Raji (cell line): ENCODE results near the gene CABP4.

ENCODE experiments used
- POLR2A ChIP-seq: IDR thresholded peaks from 2 replicates; pipeline ENCODE4 v1.6.1; 2011; ENCODE audit warnings: low read depth, low read length, control low read depth; ENCODE audit not compliant: insufficient read depth

Gene CABP4

DNA sequence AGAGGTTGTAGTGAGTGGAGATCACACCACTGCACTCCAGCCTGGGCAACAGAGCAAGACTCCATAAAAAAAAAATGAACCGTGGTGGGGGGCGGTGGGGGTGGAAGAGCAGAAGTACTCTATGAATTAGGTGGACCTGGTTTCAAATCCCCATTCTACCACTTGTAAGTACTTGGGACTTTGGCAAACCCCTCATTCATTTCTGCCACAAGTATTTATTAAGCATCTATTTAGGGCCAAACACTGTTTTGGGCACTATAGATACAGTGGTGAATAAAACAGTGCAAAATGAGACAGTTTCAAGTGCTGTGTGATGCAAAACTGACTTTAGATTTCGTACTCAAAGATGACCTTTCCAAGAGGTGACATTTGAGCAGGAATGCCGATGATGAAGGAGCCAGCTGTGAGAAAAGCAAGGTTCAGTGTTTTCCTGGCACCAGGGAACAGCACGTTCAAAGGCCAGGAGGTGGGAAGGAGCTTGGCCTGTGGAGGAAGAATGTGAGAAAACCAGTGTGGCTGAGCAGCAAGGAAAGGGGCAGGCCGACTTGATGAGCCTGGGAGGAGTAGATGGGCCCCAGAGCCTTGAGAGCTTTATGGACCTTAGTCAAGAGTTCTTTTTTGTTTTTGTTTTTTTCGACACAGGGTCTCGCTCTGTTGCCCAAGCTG lies 15.3 kb downstream of the CABP4 start:
- TF ChIP-seq POLR2A: no peak

- TF ChIP-seq POLR2A: no peak
These were observed 17.7 kb downstream of the CABP4 start for GRCh38 chr11:67472882-67473281.

DNA sequence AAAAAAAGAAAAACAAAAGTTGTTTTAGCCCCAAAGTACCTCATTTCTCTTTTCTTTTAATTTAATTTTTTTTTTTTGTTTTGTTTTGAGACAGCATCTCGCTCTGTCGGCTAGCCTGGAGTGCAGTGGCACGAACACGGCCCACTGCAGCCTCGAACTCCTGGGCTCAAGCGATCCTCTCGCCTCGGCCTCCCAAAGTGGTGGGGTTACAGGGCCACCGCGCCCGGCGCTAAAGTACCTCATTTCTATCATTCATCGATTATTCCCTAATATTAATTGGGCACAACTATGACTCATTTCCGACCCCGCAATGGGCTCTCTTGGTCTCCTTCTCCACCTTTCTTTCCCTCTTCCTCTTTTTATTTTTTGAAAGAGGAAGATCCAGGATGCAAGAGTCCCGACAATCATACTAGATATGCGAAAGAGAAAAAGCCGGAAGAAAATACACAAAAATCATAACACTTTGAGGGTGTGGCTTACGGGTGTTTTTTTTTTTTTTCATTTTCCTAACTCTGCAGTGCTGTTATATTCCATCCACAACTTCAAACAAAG lies 27.2 kb downstream of the CABP4 start:
- TF ChIP-seq POLR2A: no peak

DNA sequence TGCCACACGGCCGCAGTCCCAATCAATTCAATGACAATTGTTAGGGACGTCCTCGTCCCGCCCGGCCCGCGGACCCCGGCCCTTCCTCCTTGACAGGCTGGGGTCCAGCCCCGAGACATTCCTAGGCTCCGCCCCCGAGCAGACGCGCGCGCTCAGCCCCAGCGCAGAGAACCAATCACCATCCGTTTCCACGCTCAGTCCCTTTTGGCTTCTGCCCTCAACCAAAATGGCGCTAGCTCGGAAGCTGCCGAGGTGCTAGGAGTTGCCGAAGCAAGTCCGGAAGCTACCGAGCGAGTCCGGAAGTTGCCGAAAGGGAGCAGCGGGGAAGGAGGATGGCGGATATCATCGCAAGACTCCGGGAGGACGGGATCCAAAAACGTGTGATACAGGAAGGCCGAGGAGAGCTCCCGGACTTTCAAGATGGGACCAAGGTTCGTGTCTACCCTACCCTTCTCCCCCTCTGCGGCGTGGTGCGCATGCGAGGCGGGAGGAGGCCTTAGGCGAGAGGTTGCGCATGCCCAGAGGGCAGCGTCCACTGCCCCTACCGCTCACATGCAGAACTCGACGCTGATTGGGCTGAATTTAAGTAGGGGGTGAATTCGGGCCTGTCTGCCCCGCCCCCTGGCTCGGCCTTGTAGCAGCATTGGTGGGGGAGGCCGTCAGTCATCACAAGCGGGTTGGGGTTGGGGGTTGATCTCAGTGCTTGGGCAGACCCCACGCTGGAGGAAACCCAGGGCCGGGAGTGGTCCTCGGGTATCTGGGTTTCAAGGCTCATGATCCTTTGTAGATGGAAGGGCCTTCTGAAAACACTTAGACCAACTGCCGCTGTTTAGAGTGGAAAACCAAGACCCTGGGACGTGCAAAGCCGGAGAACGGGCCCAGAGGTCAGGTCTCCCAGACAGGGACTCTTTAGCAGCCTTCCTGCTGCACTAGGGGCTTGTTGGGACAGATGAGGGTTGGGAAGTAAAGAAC lies 28.0 kb downstream of the CABP4 start, which contains the start of gene AIP:
TSS of gene AIP (plus strand) at position 200 of the 972 bp plus-strand sequence. CDS start at position 333, 133 bp downstream.
- peak; percentile 68 for TF ChIP-seq POLR2A

- peak; percentile 53 for TF ChIP-seq POLR2A
These were observed 28.9 kb downstream of the CABP4 start for GRCh38 chr11:67483831-67484665.

DNA sequence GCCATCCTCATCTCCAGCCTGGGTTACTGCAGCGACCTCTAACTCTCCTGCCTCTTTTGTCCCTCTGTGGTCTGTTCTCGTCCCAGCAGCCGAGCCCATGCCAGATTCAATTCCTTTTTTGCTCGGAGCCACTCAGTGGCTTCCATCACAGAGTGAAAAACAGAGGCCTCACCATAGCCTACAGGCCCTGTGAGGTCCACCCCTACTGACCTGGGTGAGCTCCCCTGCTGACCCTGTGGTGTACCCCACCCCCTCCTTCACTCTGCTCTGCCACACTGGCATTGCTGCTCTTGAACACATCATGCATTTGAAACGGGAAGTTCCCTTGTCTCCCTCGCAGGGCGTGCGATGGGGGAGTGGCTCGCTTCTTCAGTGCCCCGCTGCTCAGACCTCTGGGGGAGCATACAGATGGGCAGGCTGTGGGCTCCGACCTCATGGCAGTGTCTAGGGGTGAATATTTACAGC lies 29.7 kb downstream of the CABP4 start:
- peak; percentile 89 for TF ChIP-seq POLR2A

DNA sequence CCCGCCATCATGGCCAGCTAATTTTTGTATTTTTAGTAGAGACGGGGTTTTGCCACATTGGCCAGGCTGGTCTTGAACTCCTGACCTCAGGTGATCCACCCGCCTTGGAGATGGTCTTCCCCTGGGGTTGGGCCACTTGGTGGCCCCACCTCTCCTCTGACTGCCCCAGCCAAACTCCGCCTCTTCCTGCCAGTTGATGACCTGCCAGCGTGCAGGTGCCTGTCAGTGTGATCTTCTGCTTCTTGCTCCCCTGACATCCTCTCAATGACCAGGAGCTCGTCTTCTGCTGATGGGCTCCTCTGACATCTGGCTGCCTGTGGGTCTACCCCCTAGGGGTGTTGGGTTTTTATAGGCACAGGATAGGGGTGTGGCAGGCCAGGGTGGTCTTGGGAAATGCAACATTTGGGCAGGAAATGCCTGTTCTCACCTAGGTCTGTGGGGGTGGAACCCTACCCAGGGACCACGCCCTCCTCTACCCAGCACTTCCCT lies 30.8 kb downstream of the CABP4 start:
- peak; percentile 99 for TF ChIP-seq POLR2A

GRCh38 chr11:67486481-67487195 lies 31.5 kb downstream of the CABP4 start:
- TF ChIP-seq POLR2A: no peak; the same call in 1 of the 2 replicates

DNA sequence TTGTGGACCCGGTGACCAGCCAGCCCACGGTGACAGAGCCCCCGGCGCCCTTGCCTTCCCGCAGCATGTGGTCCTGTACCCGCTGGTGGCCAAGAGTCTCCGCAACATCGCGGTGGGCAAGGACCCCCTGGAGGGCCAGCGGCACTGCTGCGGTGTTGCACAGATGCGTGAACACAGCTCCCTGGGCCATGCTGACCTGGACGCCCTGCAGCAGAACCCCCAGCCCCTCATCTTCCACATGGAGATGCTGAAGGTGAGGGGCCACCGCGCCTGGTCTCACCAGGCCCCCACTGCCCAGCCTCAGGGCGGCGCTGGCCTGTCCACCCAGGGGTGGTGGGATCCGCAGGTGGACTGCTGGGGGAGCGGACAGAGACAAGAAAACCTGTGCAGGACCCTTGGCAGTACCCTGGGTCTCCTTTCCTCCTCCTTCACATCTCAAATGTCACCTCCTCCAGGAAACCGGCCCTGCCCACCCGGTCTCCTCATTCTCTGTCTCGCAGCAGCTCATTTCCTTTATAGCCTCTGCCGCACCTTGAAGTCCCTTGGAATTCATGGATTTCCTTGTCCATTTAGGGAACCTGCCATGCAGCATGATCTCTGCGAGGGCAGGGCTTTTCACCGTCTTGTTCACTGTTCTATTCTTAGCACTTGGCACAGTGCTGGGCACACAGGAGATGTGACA lies 34.2 kb downstream of the CABP4 start:
- no peak for TF ChIP-seq POLR2A

DNA sequence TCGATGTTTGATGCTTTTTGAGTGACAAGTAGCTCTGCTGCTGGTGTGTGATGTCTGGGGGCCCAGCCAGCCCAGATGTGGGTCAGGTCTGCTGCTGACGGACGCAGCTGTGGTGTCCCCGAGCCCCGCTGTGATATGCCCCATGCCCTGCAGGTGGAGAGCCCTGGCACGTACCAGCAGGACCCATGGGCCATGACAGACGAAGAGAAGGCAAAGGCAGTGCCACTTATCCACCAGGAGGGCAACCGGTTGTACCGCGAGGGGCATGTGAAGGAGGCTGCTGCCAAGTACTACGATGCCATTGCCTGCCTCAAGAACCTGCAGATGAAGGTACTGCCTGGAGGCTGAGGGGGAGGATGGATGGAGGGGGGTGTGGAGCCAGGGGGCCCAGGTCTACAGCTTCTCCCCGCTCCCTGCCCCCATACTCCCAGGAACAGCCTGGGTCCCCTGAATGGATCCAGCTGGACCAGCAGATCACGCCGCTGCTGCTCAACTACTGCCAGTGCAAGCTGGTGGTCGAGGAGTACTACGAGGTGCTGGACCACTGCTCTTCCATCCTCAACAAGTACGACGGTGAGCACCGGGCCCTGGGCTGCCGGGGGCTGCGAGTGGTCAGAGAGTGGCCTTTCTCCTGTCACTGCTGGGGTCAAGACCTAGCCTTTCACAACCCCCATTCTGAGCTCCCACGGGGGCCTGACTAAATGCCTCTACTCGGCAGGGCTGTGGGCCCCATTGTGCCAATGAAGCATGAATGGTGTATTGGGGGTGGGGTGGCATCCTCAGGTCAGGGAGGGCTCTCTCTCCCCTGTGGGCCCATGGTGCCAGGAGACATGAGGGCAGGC lies 35.0 kb downstream of the CABP4 start:
- no peak for TF ChIP-seq POLR2A

- TF ChIP-seq POLR2A: no peak
These were observed 35.5 kb downstream of the CABP4 start for GRCh38 chr11:67490727-67491065.

DNA sequence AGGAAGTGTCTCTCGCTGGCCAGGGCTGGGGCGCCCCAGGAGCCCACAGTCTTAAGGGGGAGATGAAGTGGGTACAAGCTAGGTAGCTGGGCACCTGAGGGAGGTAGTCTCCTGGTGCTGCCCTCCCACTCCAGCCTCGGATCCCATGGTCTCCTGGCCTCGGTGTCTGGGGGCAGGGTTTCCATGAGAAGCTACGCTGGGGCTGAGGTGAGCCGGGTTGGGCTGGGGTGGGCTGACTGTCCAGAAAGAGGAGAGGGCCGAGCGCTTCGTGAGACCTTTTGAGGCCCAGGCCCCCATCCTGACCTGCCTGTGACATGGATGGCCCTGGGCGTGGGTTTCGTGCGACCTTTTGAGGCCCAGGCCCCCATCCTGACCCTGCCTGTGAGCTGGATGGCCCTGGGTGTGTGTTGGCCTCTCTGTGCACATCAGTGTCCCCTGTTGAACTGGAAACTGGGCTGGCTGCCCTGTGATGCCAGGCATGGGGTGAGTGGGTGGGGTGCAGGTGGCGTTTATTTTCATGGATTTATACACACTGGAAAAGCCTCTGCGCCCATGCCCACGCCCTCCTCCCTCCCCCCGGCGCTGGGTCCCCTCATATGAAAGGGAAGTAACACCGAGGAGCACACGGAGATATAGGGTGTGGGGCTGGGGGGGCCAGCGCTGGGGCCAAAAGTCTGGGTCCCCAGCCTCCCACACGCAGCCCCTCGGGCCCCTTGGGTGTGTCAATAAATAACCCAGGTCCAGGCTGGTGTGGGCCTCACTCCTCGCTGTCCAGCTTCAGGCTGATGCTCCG lies 36.3 kb downstream of the CABP4 start:
- TF ChIP-seq POLR2A: no peak
